NCI-H1105 (cell line): ENCODE data around the gene TET1.
"Not testable (repeated sequence)": the region's sequence is repeated elsewhere in the genome, so short reads cannot be mapped to it uniquely, and the experiment has no call there.

ENCODE experiments used
- DNase-seq: peaks from one replicate; lab custom pipeline; 2025; lab: John Stamatoyannopoulos, UW

The TET1 gene

GRCh38 chr10:68564712-68565111 lies 4.6 kb downstream of the TET1 start:
- no peak for DNase-seq

GRCh38 chr10:68565658-68566057 lies 5.5 kb downstream of the TET1 start:
- DNase-seq = no peak

- no peak for DNase-seq
These were observed 6.2 kb downstream of the TET1 start for GRCh38 chr10:68566351-68566750.

GRCh38 chr10:68566955-68567354 lies 6.8 kb downstream of the TET1 start:
- no peak for DNase-seq

GRCh38 chr10:68572151-68572550 lies 12.0 kb downstream of the TET1 start:
- DNase-seq = no peak

GRCh38 chr10:68574051-68574450 lies 13.9 kb downstream of the TET1 start:
- DNase-seq = no peak

GRCh38 chr10:68576118-68576517 lies 16.0 kb downstream of the TET1 start:
- DNase-seq = no peak

GRCh38 chr10:68578974-68579373 lies 18.8 kb downstream of the TET1 start:
- no peak for DNase-seq

- DNase-seq = not testable (repeated sequence)
These were observed 24.1 kb downstream of the TET1 start for GRCh38 chr10:68584187-68584586.

GRCh38 chr10:68586606-68587305 lies 26.6 kb downstream of the TET1 start:
- DNase-seq = no peak

- no peak for DNase-seq
These were observed 34.3 kb downstream of the TET1 start for GRCh38 chr10:68594405-68594804.

GRCh38 chr10:68595513-68595912 lies 35.4 kb downstream of the TET1 start:
- DNase-seq = no peak

- no peak for DNase-seq
These were observed 37.3 kb downstream of the TET1 start for GRCh38 chr10:68597407-68597806.

- peak; percentile 35 for DNase-seq
These were observed 39.0 kb downstream of the TET1 start for GRCh38 chr10:68598978-68599770.

GRCh38 chr10:68599771-68600040 lies 39.6 kb downstream of the TET1 start:
- DNase-seq = no peak

GRCh38 chr10:68600041-68600778 lies 40.1 kb downstream of the TET1 start:
- peak; percentile 85 for DNase-seq

GRCh38 chr10:68601501-68602265 lies 41.5 kb downstream of the TET1 start:
- no peak for DNase-seq

- DNase-seq = no peak
These were observed 42.3 kb downstream of the TET1 start for GRCh38 chr10:68602434-68602833.

- DNase-seq = no peak
These were observed 43.6 kb downstream of the TET1 start for GRCh38 chr10:68603766-68604165.

GRCh38 chr10:68604441-68604840 lies 44.3 kb downstream of the TET1 start:
- no peak for DNase-seq

- no peak for DNase-seq
These were observed 46.8 kb downstream of the TET1 start for GRCh38 chr10:68606918-68607317.

- DNase-seq = not testable (repeated sequence)
These were observed 49.9 kb downstream of the TET1 start for GRCh38 chr10:68610023-68610422.
